HEK293 (cell line): ENCODE measurements around the gene WASF2.
"Not testable (repeated sequence)": the region's sequence is repeated elsewhere in the genome, so short reads cannot be mapped to it uniquely, and the experiment has no call there.

ENCODE experiments used
- CTCF ChIA-PET: fragments of 350-600 bp; formaldehyde crosslinking; extraction: SDS; loops from one replicate; lab custom pipeline; 2021; ENCODE audit warnings: antibody characterized with exemption; lab: Yijun Ruan, JAX
- POLR2A ChIA-PET: fragments of 300-600 bp; formaldehyde crosslinking; extraction: SDS; loops from one replicate; lab custom pipeline; 2020; ENCODE audit warnings: antibody characterized with exemption, inconsistent platforms; lab: Yijun Ruan, JAX
- H3K27ac ChIP-seq: fragments of 200-500 bp; sonication (Bioruptor generic); 2 replicates; pipeline ENCODE4 v1.5.1; 2014; ENCODE audit warnings: low read depth, low read length, control low read depth, inconsistent platforms; ENCODE audit errors: extremely low read depth
- H3K36me3 ChIP-seq, 2 experiments: fragments of 200-500 bp in 1 of 2; sonication (Bioruptor generic) in 1 of 2; 1 replicate in 1 of 2; 2 replicates in 1 of 2; pipeline ENCODE4 v1.5.1; 2014 to 2017; ENCODE audit warnings: inconsistent platforms in 2 of 2, low read length in 2 of 2; ENCODE audit not compliant: control insufficient read depth in 2 of 2, insufficient read depth in 1 of 2
- H3K4me1 ChIP-seq: fragments of 200-500 bp; sonication (Bioruptor generic); 2 replicates; pipeline ENCODE4 v1.5.1; 2014; ENCODE audit warnings: mild to moderate bottlenecking, low read length, inconsistent platforms; ENCODE audit not compliant: control insufficient read depth, insufficient read depth
- H3K4me3 ChIP-seq: 2 replicates; pipeline ENCODE4 v1.5.1; 2011; ENCODE audit warnings: low read depth, mild to moderate bottlenecking, control low read depth, low read length, moderate library complexity
- H3K9me3 ChIP-seq: fragments of 200-500 bp; sonication (Bioruptor generic); 2 replicates; pipeline ENCODE4 v1.5.1; 2014; ENCODE audit warnings: low read depth, low read length, inconsistent platforms; ENCODE audit not compliant: control insufficient read depth, insufficient read depth
- ATF2 ChIP-seq: fragments of 450-650 bp; formaldehyde crosslinking; IDR thresholded peaks from 2 replicates; pipeline ENCODE4 v1.5.1; 2016; ENCODE audit warnings: missing biosample characterization, missing genetic modification characterization, low read depth
- BCL11B ChIP-seq: fragments of 450-650 bp; formaldehyde crosslinking; IDR thresholded peaks from 2 replicates; pipeline ENCODE4 v1.5.1; 2016; ENCODE audit warnings: low read depth, missing biosample characterization, missing genetic modification characterization
- EGR2 ChIP-seq: fragments of 450-650 bp; formaldehyde crosslinking; IDR thresholded peaks from 2 replicates; pipeline ENCODE4 v1.5.1; 2016; ENCODE audit warnings: low read depth, missing biosample characterization, missing genetic modification characterization
- KLF16 ChIP-seq: fragments of 450-650 bp; formaldehyde crosslinking; IDR thresholded peaks from 2 replicates; pipeline ENCODE4 v1.5.1; 2017; ENCODE audit warnings: missing biosample characterization, missing genetic modification characterization
- KLF9 ChIP-seq: fragments of 450-650 bp; formaldehyde crosslinking; IDR thresholded peaks from 2 replicates; pipeline ENCODE4 v1.5.1; 2016; ENCODE audit warnings: missing biosample characterization, missing genetic modification characterization, low read depth
- TRIM28 ChIP-seq: IDR thresholded peaks from 2 replicates; pipeline ENCODE4 v1.6.1; 2011; ENCODE audit warnings: low read length, control low read depth, borderline replicate concordance
- ZBTB1 ChIP-seq: fragments of 450-650 bp; formaldehyde crosslinking; IDR thresholded peaks from 2 replicates; pipeline ENCODE4 v1.5.1; 2016; ENCODE audit warnings: missing biosample characterization, missing genetic modification characterization
- ZBTB17 ChIP-seq: fragments of 450-650 bp; formaldehyde crosslinking; IDR thresholded peaks from 2 replicates; pipeline ENCODE4 v1.5.1; 2016; ENCODE audit warnings: missing biosample characterization, missing genetic modification characterization
- ZBTB48 ChIP-seq: fragments of 450-650 bp; formaldehyde crosslinking; IDR thresholded peaks from 2 replicates; pipeline ENCODE4 v1.5.1; 2016; ENCODE audit warnings: missing biosample characterization, missing genetic modification characterization
- ZBTB8A ChIP-seq: fragments of 450-650 bp; formaldehyde crosslinking; IDR thresholded peaks from 2 replicates; pipeline ENCODE4 v1.5.1; 2016; ENCODE audit warnings: missing biosample characterization, missing genetic modification characterization
- ZFHX2 ChIP-seq: fragments of 450-650 bp; formaldehyde crosslinking; conservative IDR thresholded peaks from 2 replicates; pipeline ENCODE4 v1.5.1; 2016; ENCODE audit warnings: missing biosample characterization, missing genetic modification characterization
- ZFP69B ChIP-seq: fragments of 450-650 bp; formaldehyde crosslinking; IDR thresholded peaks from 2 replicates; pipeline ENCODE4 v1.5.1; 2016; ENCODE audit warnings: missing biosample characterization, missing genetic modification characterization
- ZNF10 ChIP-seq: fragments of 450-650 bp; formaldehyde crosslinking; IDR thresholded peaks from 2 replicates; pipeline ENCODE4 v1.5.1; 2017; ENCODE audit warnings: missing biosample characterization, missing genetic modification characterization
- ZNF16 ChIP-seq: fragments of 450-650 bp; formaldehyde crosslinking; IDR thresholded peaks from 2 replicates; pipeline ENCODE4 v1.5.1; 2016; ENCODE audit warnings: low read depth, missing biosample characterization, missing genetic modification characterization
- ZNF184 ChIP-seq: fragments of 450-650 bp; IDR thresholded peaks from 2 replicates; pipeline ENCODE4 v1.5.1; 2018; ENCODE audit warnings: missing biosample characterization, mild to moderate bottlenecking, missing genetic modification characterization
- ZNF19 ChIP-seq: fragments of 450-650 bp; formaldehyde crosslinking; IDR thresholded peaks from 2 replicates; pipeline ENCODE4; 2016; ENCODE audit warnings: missing biosample characterization, missing genetic modification characterization, low read depth
- ZNF391 ChIP-seq: fragments of 450-650 bp; formaldehyde crosslinking; IDR thresholded peaks from 2 replicates; pipeline ENCODE4 v1.5.1; 2016; ENCODE audit warnings: low read depth, missing biosample characterization, missing genetic modification characterization, borderline replicate concordance
- ZNF423 ChIP-seq: fragments of 450-650 bp; formaldehyde crosslinking; IDR thresholded peaks from 2 replicates; pipeline ENCODE4 v1.5.1; 2016; ENCODE audit warnings: missing biosample characterization, missing genetic modification characterization
- ZNF48 ChIP-seq: fragments of 450-650 bp; formaldehyde crosslinking; IDR thresholded peaks from 2 replicates; pipeline ENCODE4 v1.5.1; 2016; ENCODE audit warnings: missing biosample characterization, missing genetic modification characterization
- ZNF514 ChIP-seq: fragments of 450-650 bp; formaldehyde crosslinking; IDR thresholded peaks from 2 replicates; pipeline ENCODE4 v1.5.1; 2016; ENCODE audit warnings: missing biosample characterization, missing genetic modification characterization
- ZNF549 ChIP-seq: fragments of 450-650 bp; IDR thresholded peaks from 2 replicates; pipeline ENCODE4 v1.5.1; 2018; ENCODE audit warnings: missing biosample characterization, missing genetic modification characterization, mild to moderate bottlenecking, inconsistent platforms, moderate library complexity
- ZNF600 ChIP-seq: fragments of 450-650 bp; formaldehyde crosslinking; IDR thresholded peaks from 2 replicates; pipeline ENCODE4 v1.5.1; 2016; ENCODE audit warnings: missing biosample characterization, missing genetic modification characterization
- ZNF664 ChIP-seq: fragments of 450-650 bp; formaldehyde crosslinking; IDR thresholded peaks from 2 replicates; pipeline ENCODE4 v1.5.1; 2016; ENCODE audit warnings: missing biosample characterization, missing genetic modification characterization
- ZNF677 ChIP-seq: fragments of 450-650 bp; IDR thresholded peaks from 2 replicates; pipeline ENCODE4 v1.5.0; 2018; ENCODE audit warnings: missing biosample characterization, mild to moderate bottlenecking, missing genetic modification characterization, moderate library complexity
- ZNF747 ChIP-seq: fragments of 450-650 bp; formaldehyde crosslinking; IDR thresholded peaks from 2 replicates; pipeline ENCODE4 v1.5.1; 2016; ENCODE audit warnings: missing biosample characterization, missing genetic modification characterization
- TF ChIP-seq, protein P1 (sequence below): fragments of 450-650 bp; formaldehyde crosslinking; IDR thresholded peaks from 2 replicates; pipeline ENCODE4; 2016; ENCODE audit warnings: missing biosample characterization, missing genetic modification characterization
- TF ChIP-seq, protein P2 (sequence below): fragments of 450-650 bp; formaldehyde crosslinking; IDR thresholded peaks from 2 replicates; pipeline ENCODE4 v1.5.1; 2016; ENCODE audit warnings: missing biosample characterization, missing genetic modification characterization
- TF ChIP-seq, protein P3 (sequence below): fragments of 450-650 bp; formaldehyde crosslinking; IDR thresholded peaks from 2 replicates; pipeline ENCODE4 v1.5.1; 2016; ENCODE audit warnings: missing biosample characterization, missing genetic modification characterization

The WASF2 gene

GRCh38 chr1:27475720-27476119 is 14.2 kb downstream of the WASF2 start (continued):
- TF ChIP-seq ZNF747 (tag by site-specific recombination) (no peak), ZNF48 (tag by site-specific recombination) (no peak), BCL11B (tag by site-specific recombination) (no peak), ZNF664 (tag by site-specific recombination) (no peak), ZBTB48 (tag by site-specific recombination) (no peak), ZNF184 (tag by site-specific recombination) (no peak)
- TF ChIP-seq, protein P1, sequence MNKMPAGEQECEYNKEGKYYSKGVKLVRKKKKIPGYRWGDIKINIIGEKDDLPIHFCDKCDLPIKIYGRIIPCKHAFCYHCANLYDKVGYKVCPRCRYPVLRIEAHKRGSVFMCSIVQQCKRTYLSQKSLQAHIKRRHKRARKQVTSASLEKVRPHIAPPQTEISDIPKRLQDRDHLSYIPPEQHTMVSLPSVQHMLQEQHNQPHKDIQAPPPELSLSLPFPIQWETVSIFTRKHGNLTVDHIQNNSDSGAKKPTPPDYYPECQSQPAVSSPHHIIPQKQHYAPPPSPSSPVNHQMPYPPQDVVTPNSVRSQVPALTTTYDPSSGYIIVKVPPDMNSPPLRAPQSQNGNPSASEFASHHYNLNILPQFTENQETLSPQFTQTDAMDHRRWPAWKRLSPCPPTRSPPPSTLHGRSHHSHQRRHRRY, result no peak

GRCh38 chr1:27473755-27474154 is 16.2 kb downstream of the WASF2 start:
- no peak overlapping the region for H3K27ac ChIP-seq
- TF ChIP-seq ZFHX2 (peak; percentile 83), EGR2 (tag by site-specific recombination) (peak; percentile 84), ZBTB1 (tag by site-specific recombination) (no peak), ZBTB17 (tag by site-specific recombination) (no peak), KLF16 (tag by site-specific recombination) (no peak)
- TF ChIP-seq, protein P2, sequence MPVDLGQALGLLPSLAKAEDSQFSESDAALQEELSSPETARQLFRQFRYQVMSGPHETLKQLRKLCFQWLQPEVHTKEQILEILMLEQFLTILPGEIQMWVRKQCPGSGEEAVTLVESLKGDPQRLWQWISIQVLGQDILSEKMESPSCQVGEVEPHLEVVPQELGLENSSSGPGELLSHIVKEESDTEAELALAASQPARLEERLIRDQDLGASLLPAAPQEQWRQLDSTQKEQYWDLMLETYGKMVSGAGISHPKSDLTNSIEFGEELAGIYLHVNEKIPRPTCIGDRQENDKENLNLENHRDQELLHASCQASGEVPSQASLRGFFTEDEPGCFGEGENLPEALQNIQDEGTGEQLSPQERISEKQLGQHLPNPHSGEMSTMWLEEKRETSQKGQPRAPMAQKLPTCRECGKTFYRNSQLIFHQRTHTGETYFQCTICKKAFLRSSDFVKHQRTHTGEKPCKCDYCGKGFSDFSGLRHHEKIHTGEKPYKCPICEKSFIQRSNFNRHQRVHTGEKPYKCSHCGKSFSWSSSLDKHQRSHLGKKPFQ (tag by site-specific recombination), result peak; percentile 70
- CTCF ChIA-PET, result no interaction called here
- no peaks in the 10 kb centered on the region for H3K9me3 ChIP-seq
- H3K4me1 ChIP-seq, result no peaks in the 10 kb centered on the region
- H3K36me3 ChIP-seq, result peaks cover 0 to 2% of the 10 kb centered on the region in 2 experiments; a peak in 2 of 3 replicates
- POLR2A ChIA-PET, result no interaction called here
- H3K4me3 ChIP-seq, result no peak overlapping the region

GRCh38 chr1:27472098-27472497 is 17.9 kb downstream of the WASF2 start:
- CTCF ChIA-PET, result interaction anchor here (0.6 to 0.8 kb wide), 3 partner anchors 84 to 97 kb away, joined by 3 to 4 read pairs (median 3); no protein-coding TSS in a partner anchor

DNA sequence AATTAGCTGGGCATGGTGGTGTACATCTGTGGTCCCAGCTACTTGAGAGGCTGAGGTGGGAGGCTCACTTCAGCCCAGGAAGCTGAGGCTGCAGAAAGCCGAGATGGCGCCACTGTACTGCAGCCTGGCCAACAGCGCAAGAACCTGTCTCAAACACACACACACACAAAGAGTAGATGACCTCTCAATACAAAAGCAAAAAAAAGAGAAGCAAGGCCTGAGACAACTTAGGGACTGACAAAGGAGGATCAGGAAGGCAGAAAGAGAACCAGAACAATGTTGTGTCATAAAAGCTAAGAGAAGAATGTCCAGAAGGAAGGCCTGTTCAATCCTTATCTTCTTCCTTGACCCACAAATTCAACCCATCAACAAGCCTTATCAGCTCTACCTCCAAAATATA is 18.5 kb downstream of the WASF2 start:
- ChIA-PET POLR2A (interaction anchor here (0.6 to 0.7 kb wide), 2 partner anchors 42 to 310 kb away, joined by 3 to 4 read pairs; no protein-coding TSS in a partner anchor), CTCF (no interaction called here)
- Histone ChIP-seq H3K9me3 (no peaks in the 10 kb centered on the region), H3K4me1 (no peaks in the 10 kb centered on the region), H3K4me3 (no peak overlapping the region), H3K36me3 (peaks cover 3 to 4% of the 10 kb centered on the region in 2 experiments; a peak in 2 of 3 replicates), H3K27ac (no peak overlapping the region)
- TF ChIP-seq ZNF391 (tag by site-specific recombination), result no peak
- TF ChIP-seq ZBTB8A (tag by site-specific recombination), result no peak
- TF ChIP-seq ZNF549 (tag by site-specific recombination), result no peak
- TF ChIP-seq, protein P3, sequence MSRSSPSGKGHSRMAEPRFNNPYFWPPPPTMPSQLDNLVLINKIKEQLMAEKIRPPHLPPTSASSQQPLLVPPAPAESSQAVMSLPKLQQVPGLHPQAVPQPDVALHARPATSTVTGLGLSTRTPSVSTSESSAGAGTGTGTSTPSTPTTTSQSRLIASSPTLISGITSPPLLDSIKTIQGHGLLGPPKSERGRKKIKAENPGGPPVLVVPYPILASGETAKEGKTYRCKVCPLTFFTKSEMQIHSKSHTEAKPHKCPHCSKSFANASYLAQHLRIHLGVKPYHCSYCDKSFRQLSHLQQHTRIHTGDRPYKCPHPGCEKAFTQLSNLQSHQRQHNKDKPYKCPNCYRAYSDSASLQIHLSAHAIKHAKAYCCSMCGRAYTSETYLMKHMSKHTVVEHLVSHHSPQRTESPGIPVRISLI, result no peak
- no peak for TF ChIP-seq ATF2 (tag by site-specific recombination)
- TF ChIP-seq ZBTB48 (tag by site-specific recombination), result no peak
- TF ChIP-seq TRIM28, result no peak
- no peak for TF ChIP-seq ZFP69B (tag by site-specific recombination)
- no peak for TF ChIP-seq ZNF10
- no peak for TF ChIP-seq ZNF514 (tag by site-specific recombination)
- no peak for TF ChIP-seq ZNF19 (tag by site-specific recombination)
- no peak for TF ChIP-seq ZNF677 (tag by site-specific recombination)
- TF ChIP-seq KLF9 (tag by site-specific recombination), result no peak
- no peak for TF ChIP-seq ZNF16 (tag by site-specific recombination)
- TF ChIP-seq ZNF423 (tag by site-specific recombination), result no peak

More at GRCh38 chr1:27472098-27472497, 17.9 kb downstream of the WASF2 start:
- not testable (repeated sequence) for H3K27ac ChIP-seq, H3K4me3 ChIP-seq, H3K9me3 ChIP-seq, H3K4me1 ChIP-seq, H3K36me3 ChIP-seq
- TF ChIP-seq ZNF600 (tag by site-specific recombination), result 0 out of 2 replicates have a peak, but pooled peaks have one; percentile 25
- POLR2A ChIA-PET, result interaction anchor here (0.6 to 0.8 kb wide), 2 partner anchors 54 to 310 kb away, joined by 3 to 4 read pairs; no protein-coding TSS in a partner anchor
